Astrocyte (in vitro differentiated cells and primary cell): ENCODE measurements around the gene MCF2L2.

Experiments used
- CTCF ChIP-seq: IDR thresholded peaks from 2 replicates; pipeline ENCODE4 v1.5.1; 2011; ENCODE audit warnings: low read depth, mild to moderate bottlenecking, inconsistent platforms, low read length, moderate library complexity; ENCODE audit not compliant: insufficient read depth
- EZH2 ChIP-seq: IDR thresholded peaks from 2 replicates; pipeline ENCODE4 v1.6.1; 2012; ENCODE audit warnings: mild to moderate bottlenecking, low read length, inconsistent platforms; ENCODE audit not compliant: insufficient read depth

- TF ChIP-seq CTCF = no peak
- no peak for TF ChIP-seq EZH2
Measured at GRCh38 chr3:183255348-183255730, 173.1 kb downstream of the MCF2L2 start.
